CD4-positive, alpha-beta T cell treated with Interleukin-12 subunit alpha and Interleukin-12 subunit beta, for 1 hour (primary cell): Measurements from ENCODE around the gene RGS1.

Experiments used
- DNase-seq: peaks from one replicate; pipeline ENCODE4 v3.0.0-alpha.2; 2020

The RGS1 gene

GRCh38 chr1:192627901-192628300 lies 52.3 kb downstream of the RGS1 start:
- no peak for DNase-seq

- DNase-seq, result no peak
Observed at GRCh38 chr1:192628396-192629057, 53.0 kb downstream of the RGS1 start.

GRCh38 chr1:192629612-192630011 lies 54.0 kb downstream of the RGS1 start:
- no peak for DNase-seq
